Measurements from ENCODE around the gene MOCS2. TPM values are rescaled to one million over a fixed set of nuclear protein-coding genes. Genes with fewer than 3 reads are reported as not detected.

MOCS2 gene
- total and polyA plus RNA-seq, 9 of the 15 experiments (the other 6 are each of a cell fraction or from before 2014, with no cell fraction given): 33.0 to 74.5 (median 48.4) TPM

DNA sequence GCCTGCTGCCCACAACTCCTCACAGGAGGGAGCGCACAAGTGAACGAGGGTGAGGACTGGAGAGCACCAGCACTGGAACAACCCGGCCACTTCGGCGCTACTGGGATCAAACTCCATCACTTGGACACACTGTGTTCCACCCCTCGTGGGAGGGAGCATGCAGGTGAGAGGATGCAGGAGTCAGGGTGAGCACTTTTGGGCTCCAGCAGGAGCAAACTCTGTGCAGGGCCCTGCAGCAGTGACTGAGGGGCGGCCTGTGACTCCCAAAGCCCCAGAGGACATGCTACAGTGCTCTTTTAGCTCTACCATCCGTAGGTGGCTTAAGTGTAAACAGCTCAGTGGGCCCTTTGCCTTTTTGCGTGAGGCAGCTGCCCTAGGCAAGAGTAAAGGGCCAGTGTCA lies 4.4 kb upstream of the MOCS2 start:
- DNase-seq (ENCODE audit: extremely low read depth in 1 of 4, low spot score in 3 of 4): no peak
- Histone ChIP-seq H3K27me3 (ENCODE audit: control insufficient read depth in 2 of 2, insufficient read depth in 2 of 2, low read length in 2 of 2) (no peaks in the 10 kb centered on the region), H4K20me1 (replicated peaks; ENCODE audit: control insufficient read depth, insufficient read depth, low read length) (no peaks in the 10 kb centered on the region), H3K36me3 (ENCODE audit: control insufficient read depth, insufficient read depth, low read length) (no peaks in the 10 kb centered on the region), H3K9ac (ENCODE audit: insufficient read depth in 1 of 2, low read depth in 2 of 2, low read length in 2 of 2) (no peak overlapping the region), H3K9me3 (replicated peaks; ENCODE audit: control insufficient read depth, insufficient read depth, low read depth, low read length) (no peaks in the 10 kb centered on the region; the same call in 1 of the 2 replicates), H3K9me1 (ENCODE audit: control insufficient read depth, insufficient read depth, low read length) (no peaks in the 10 kb centered on the region), H2AFZ (ENCODE audit: low read depth, low read length) (no peak overlapping the region), H3K79me2 (ENCODE audit: control insufficient read depth, insufficient read depth, low read length) (peaks cover 19% of the 10 kb centered on the region), H3K27ac (ENCODE audit: extremely low read depth, low read depth, low read length) (no peak overlapping the region), H3K4me2 (ENCODE audit: insufficient read depth, low read length) (no peak overlapping the region), H3K4me1 (replicated peaks in 1 of 2; ENCODE audit: control insufficient read depth in 2 of 2, insufficient read depth in 2 of 2, low read length in 2 of 2) (peaks cover 11 to 17% of the 10 kb centered on the region in 2 experiments; a peak in 4 of 5 replicates), H3K4me3 (no peak overlapping the region)
- BruUV-seq (replicated peaks): no TSS peak
- POLR2A ChIA-PET: no interaction called here
- ATAC-seq: no peak
- FAIRE-seq: no peak
- in situ Hi-C loops (cut with MboI): no loop called here
- TF ChIP-seq ZKSCAN1 (IDR thresholded peaks at IDR 0.05; ENCODE audit: low read depth, low read length) (no peak), TARDBP (IDR thresholded peaks at IDR 0.05) (no peak), HNRNPLL (IDR thresholded peaks at IDR 0.05; ENCODE audit: low read depth, low read length, poor library complexity, severe bottlenecking) (no peak), PTTG1 (tag; IDR thresholded peaks at IDR 0.05; ENCODE audit: low read depth) (no peak), DDX20 (tag; IDR thresholded peaks at IDR 0.05; ENCODE audit: low read depth) (no peak), ATF1 (CRISPR knock-in tag; IDR thresholded peaks at IDR 0.05) (no peak), ATF1 (tag; IDR thresholded peaks at IDR 0.05) (no peak), THRA (IDR thresholded peaks at IDR 0.05) (no peak), NFXL1 (CRISPR knock-in tag; IDR thresholded peaks at IDR 0.05) (no peak), DIDO1 (tag; IDR thresholded peaks at IDR 0.05; ENCODE audit: low read depth) (no peak), CXXC5 (CRISPR knock-in tag; IDR thresholded peaks at IDR 0.05) (no peak), BACH1 (tag; IDR thresholded peaks at IDR 0.05) (no peak), STAT6 (CRISPR knock-in tag; IDR thresholded peaks at IDR 0.05) (no peak)
- 81% methylated on average over 9 of the region's 9 CpGs for WGBS (ENCODE audit: insufficient coverage, low coverage, missing lambda C conversion rate)
- intact Hi-C loops (cut with micrococcal nuclease): no loop called here
- CTCF ChIA-PET (ENCODE audit: low intra/inter-chr PET ratio): no interaction called here

Measured in K562 (cell line).